HG03025 (cell line): Measurements from ENCODE around the gene FAM131B.

ENCODE experiments used
- ATAC-seq: cut with Tn5 transposase; IDR thresholded peaks from one replicate; pipeline ENCODE4 v1.9.1; 2021; ENCODE audit warnings: mild to moderate bottlenecking, moderate library complexity; ENCODE audit not compliant: unreplicated experiment, low FRiP score

FAM131B gene

GRCh38 chr7:143329471-143330170, 32.9 kb downstream of the FAM131B start:
- no peak for ATAC-seq

- ATAC-seq, result peak; percentile 65
Observed at GRCh38 chr7:143327903-143328302, 34.6 kb downstream of the FAM131B start.

DNA sequence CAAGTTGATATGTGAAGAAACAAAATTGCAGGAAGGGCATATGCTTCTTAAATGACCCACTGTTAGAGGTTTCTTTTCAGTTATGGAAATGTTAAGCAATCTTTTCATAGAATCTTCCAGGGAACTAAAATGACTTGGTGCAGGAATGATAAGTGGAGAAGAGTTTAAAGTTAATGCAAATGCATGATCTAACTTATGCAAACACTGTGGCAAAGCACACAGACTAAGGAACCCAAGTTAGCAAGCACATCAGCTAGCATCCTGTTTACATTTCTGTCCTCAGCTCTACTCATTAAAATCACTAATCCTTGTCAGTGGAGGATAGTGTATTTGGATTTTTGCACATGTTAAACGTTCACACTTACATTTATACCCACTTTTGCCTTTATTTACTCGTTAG, 37.3 kb downstream of the FAM131B start:
- ATAC-seq, result no peak

GRCh38 chr7:143323653-143324052, 38.9 kb downstream of the FAM131B start:
- no peak for ATAC-seq

DNA sequence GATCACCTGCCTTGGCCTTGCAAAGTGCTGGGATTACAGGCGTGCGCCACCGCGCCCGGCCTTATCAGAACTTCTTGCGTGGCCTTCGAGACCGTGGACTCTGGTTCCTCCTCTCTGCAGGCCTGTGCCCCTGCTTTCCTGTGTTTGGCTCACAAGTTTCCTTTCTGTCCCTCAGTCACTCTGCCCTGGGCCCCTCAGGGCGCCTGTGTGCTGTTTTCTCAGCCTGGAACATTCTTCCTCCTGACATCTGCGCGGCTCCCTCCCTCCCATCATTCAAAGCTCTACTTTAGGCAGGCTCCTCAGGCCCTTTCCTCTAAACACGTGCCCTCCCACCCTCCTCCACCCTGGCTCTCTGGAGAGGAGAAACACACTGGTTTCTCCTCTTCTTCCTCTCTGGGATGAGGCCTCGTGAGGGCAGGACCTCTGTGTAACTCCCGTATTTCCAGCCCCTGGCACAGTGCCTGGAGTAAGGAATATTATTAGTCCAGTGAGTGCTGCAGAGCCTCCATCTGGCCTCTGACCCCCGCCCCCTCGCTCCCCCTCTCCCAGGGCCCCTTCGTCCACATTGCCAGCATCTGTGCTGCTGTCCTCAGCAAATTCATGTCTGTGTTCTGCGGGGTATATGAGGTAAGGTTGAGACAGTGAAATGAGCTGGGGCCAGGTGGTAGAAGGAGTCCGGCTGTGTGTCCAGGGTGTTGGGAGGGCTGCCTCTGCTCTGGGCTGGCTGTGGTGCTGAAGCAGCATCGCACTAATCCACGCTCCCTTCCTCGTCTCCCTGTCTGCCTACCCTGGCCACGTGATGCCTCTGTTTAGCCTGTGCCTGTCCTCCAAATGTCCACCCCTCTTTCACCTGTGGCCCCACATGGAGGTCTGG, 39.5 kb downstream of the FAM131B start:
- ATAC-seq, result no peak

DNA sequence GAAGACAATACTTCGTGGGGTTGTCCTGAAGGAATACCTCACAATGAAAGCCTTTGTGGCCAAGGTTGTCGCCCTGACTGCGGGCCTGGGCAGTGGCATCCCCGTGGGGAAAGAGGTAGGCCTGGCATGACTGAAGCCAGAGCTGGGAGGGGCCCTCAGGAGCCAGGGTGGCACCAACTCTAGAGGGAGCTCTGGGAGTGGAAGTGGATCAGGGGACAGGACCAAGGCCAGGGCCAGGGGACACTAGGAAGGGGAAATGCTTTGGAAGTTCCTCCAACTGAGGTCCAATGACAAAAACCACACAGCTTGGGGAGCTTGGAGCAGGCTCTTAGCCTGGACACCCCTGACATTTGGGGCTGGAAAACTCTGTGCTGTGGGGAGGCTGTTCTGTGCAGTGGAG, 40.8 kb downstream of the FAM131B start:
- ATAC-seq, result no peak

DNA sequence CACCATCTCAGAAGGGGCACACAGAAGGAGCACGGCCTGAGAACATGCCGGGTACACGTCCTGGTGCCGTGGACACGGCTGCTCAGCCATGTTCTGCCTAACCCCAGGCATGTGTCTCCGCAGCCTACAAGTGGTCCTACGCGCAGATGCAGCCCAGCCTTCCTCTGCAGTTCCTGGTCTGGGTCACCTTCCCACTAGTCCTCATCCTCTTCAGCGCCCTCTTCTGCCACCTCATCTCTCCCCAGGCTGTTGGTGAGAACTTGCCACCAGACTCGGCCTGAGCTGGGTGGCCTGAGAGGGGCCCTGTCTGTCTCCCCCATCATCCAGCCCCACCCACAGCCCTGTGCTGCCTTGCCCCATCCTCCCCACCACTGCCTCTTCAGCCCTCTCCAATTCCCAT, 41.3 kb downstream of the FAM131B start:
- no peak for ATAC-seq

- ATAC-seq, result no peak
Observed at GRCh38 chr7:143320620-143321019, 41.9 kb downstream of the FAM131B start.

DNA sequence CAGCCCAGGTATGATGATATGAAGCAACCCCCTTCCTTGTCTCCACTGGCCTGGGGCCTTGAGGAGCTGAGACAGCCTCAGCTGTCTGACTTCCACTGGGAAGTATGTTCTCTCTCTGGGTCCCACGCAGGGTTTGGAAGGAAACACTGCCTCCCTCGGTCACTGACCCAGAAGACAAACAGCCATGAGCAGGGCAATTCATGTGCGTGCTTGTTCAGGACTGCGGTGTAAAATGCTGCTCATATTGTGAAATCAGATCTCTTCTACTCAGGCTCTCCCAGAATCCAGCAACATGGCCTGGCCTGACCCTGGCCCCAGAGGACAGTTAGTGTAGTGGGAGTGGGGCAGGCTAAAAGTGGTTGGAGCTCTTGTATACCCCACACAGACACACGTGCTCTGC, 43.9 kb downstream of the FAM131B start:
- ATAC-seq, result no peak

GRCh38 chr7:143316492-143316891, 46.0 kb downstream of the FAM131B start:
- no peak for ATAC-seq

DNA sequence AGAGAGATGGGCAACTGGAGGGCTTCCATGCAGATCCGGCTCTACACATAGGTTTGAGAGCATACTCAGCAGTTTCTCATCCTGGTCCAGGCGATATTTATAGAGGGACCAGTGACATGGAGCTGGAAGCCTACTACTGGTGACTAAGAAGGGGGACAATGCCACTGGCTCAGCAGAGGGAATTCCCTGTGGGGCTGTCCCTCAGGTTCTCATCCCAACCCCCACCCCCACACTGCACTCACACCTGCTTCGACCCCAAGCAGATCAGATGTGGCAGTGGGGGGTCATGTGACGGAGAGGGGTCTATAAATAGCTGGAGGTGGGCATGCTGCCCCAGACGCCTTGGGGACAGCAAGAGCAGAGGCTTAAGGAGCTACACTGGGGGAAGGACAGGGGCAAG, 46.7 kb downstream of the FAM131B start, which contains the start of gene CLCN1:
TSS of gene CLCN1 (plus strand) at position 336 of the 400 bp plus-strand sequence. CDS start 102 bp downstream, outside the sequence.
- ATAC-seq, result no peak

DNA sequence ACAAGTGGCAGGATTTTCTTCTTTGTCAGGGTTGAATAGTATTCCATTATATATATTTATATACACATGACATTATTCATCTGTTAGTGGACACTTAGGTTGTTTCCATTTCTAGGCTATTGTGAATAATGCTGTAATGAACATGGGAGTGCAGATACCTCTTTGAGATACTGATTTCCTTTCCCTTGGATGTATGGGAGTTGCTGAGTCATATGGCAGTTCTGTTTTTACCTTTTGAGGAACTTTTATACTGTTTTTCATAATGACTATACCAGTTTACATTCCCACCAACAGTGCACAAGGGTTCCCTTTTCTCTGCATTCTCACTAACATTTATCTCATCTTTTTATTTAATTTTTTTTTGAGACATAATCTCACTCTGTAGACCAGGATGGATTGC, 48.4 kb downstream of the FAM131B start:
- no peak for ATAC-seq

- no peak for ATAC-seq
Observed at GRCh38 chr7:143308632-143309031, 53.9 kb downstream of the FAM131B start.

- ATAC-seq, result no peak
Observed at GRCh38 chr7:143305423-143306070, 57.0 kb downstream of the FAM131B start.

DNA sequence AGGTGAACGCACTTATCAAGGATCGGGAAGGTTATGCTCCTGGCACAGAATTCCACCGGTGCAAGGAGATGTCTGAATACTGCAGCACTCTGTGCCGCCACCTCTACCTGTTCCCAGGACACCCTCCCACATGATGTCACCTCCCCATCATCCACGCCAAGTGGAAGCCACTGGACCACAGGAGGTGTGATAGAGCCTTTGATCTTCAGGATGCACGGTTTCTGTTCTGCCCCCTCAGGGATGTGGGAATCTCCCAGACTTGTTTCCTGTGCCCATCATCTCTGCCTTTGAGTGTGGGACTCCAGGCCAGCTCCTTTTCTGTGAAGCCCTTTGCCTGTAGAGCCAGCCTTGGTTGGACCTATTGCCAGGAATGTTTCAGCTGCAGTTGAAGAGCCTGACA, 57.6 kb downstream of the FAM131B start:
- no peak for ATAC-seq

GRCh38 chr7:143303733-143304132, 58.8 kb downstream of the FAM131B start:
- ATAC-seq, result no peak
